Measurements from ENCODE around the gene C8A.

C8A gene

GRCh38 chr1:56890229-56890628 lies 35.6 kb downstream of the C8A start:
- no peak for DNase-seq

DNA sequence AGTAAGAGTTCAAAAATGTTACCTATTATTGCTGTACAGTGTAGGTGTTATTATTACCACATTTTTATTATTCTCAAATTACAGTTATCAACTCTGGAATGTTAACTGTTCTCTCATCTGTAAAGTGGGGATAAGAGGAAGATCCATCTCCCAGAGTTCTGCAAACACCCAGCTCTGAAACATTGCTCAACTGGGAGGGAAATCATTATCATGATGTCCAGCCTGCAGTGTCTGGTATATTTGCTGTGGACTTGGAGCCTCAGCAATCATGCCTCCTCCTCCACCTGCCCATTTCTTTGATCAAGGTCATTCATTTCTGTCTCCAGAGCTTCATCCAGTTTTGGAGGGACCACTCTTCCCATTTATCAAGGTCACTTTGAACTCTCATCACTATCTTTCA lies 39.4 kb downstream of the C8A start:
- no peak for DNase-seq

DNA sequence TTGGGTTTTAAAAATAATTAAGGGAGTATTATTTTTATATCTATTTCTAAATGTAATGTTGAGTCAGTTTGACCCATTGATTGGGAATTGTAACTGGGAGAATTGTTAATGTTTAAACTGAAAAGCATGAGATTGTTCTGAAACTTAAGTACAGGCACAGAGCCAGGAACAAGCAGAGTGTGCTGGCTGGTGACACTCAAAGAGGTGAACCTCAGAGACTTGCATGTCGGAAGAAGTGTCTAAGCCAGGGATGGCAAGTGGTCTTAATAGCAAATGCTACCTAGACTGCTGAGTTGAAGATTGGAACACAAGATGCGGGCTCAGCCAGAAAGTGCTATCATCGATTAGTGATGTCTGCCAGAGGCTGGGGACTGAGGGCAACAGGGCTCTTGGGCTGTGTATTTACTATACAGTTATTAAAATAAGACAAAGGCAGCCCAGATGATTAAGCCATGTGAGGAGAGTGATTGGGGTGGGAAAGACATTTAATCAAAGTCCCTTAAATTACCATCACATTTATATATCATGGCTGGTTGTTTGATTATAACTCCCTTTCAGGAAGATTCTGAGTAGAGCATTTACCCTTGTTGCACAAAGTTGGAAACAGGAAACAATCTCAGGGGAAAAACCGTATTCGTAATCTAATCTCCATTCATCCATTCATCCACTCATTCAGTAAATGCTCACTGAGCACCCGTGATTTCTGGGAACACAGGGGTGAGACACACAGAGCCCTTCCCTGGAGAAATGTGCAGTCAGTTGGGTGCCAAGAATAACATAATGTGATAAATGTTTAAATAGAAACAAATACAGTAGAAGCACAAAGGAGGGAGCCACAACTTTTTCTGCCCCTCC lies 42.8 kb downstream of the C8A start:
- DNase-seq, result no peak

GRCh38 chr1:56898005-56898373 lies 43.4 kb downstream of the C8A start:
- no peak for DNase-seq

- DNase-seq, result no peak
Measured at GRCh38 chr1:56898879-56899278, 44.3 kb downstream of the C8A start.

DNA sequence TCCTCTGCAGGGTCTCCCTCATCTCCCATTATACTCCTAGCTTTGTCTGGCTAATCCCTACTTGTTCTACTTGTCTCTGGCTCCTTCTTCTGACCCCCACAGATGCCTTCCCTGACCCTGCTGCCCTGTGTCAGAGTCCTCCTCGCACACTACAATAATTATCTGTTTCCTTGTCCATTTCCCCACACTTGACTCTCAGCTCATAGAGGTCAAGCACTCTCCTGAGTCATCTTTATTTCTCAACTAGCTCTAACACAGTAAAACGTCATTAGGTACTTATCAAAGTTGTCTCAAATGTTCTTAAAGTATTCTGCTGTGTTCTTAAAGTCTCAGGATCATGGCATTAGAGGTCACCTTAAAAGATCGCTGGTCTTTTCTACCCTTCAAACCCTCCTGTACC lies 47.1 kb downstream of the C8A start:
- no peak for DNase-seq

- no peak for DNase-seq
Measured at GRCh38 chr1:56903778-56904177, 49.2 kb downstream of the C8A start.

DNA sequence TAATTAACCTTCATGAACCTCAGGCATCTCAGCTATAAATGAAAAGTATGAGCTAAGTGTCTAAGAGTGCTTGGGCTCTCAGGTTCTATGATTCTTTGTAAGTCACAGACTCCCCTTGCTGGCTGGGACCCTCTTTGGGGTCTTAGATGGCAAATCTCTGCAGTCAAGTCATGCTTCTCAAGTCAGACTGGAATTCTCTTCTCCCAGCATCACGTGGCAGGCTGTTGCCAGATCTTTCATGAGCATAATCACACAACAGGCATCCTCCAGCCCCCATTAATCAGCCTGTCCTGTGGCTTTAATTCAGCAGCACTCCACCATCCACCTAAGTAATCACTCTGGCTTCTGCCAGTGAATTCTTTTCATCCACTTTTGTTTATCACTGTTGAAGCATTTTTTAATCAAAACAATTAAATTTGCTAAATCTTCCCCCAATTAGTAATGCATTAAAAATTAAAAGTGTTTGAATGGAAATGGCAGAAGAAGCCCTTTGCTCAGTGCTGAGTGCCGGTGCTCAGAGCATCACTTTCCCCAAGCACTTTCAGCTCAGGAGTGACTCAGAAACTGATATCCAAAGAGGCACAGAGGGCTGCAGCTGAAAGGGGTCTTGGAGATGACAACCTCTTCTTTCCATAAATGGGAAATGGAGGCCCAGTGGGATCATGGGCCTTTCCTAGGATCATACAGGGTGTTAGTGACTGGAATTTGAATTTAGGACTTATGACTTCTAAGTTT lies 50.2 kb downstream of the C8A start:
- no peak for DNase-seq

GRCh38 chr1:56905667-56906066 lies 51.1 kb downstream of the C8A start:
- no peak for DNase-seq

- no peak for DNase-seq
Measured at GRCh38 chr1:56908619-56909221, 54.1 kb downstream of the C8A start.

DNA sequence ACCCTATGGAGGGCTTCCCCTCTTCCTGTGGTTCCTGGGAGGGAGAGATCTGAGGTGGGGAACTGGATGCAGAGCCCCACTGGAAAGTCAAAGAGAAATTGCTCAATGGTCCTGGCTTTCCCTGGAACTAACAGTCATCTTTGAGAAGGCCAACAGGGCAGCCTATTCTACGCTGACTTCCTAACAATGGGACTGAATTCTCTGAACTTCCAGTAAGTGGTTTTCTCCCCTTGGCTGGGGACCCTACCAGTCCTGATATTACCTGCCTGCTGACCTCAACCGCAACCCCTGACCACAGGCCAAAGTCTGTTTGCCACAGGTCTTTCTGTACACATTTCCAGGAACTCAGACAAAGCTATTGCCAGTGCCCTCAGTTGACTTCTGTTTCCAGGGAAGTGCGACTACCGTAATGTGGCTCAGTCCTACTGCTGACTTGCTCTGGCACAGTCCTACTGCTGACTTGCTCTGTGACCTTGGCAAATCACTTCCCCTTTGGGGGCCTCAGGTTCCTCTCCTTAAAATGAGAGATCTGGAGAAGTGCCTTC lies 55.9 kb downstream of the C8A start:
- DNase-seq, result no peak

DNA sequence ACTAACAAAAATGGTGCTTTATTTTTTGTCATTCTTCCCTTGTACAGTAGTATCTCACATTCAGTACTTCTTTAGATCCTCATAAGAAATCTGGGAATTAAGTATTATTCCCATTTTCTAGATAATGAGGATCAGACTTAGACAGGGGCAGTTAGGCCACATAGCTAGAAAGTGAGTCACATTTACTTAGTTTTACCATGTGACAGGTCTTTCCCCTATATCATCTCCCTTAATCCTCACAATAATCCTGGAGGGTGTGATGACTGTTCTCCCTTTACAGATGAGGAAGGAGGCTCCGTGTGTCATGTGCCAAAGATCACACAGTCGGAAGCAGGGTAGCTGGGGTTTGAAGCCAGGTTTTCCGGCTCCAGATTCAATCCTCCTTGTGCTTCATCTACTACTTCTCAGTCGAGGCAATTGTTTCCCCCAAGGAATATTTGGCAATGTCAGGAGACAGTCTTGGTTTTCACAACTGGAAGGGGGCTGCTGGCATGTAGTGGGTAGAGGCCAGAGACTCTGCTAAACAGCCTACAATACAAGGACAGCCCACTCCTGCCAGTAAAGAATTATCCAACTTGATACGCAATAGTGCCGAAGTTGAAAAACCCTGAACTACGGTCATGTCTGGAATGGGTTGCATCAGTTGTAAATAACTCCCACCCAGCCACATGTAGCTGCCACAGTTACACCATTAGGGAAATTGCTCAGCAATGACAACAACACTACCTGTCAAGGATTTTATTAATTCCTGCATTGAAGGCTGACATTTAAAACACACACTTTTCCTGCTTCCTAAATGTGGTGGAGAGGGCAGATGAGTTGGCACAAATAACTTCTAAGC lies 56.7 kb downstream of the C8A start:
- no peak for DNase-seq

- DNase-seq, result no peak
Measured at GRCh38 chr1:56912325-56912724, 57.7 kb downstream of the C8A start.

- no peak for DNase-seq
Measured at GRCh38 chr1:56915960-56916359, 61.4 kb downstream of the C8A start.

DNA sequence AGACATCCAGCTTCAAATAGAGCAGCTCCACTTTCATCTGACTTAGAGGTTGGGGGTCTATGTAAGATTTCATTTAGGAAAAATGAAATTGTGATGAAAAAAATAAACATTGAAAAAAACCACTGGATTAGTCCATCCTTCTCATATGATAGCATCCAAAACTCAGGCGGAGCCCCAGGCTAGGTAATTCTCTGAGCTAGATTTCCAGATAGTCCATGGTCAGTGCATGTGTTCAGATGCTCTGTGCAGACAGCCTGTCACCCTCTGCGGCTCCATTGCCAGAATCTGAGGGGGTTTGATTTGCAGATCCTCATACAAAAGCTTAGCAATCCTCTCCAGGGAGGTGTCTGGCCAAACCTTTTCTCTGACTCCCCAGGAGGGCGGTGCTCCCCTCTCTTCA lies 62.0 kb downstream of the C8A start:
- no peak for DNase-seq

DNA sequence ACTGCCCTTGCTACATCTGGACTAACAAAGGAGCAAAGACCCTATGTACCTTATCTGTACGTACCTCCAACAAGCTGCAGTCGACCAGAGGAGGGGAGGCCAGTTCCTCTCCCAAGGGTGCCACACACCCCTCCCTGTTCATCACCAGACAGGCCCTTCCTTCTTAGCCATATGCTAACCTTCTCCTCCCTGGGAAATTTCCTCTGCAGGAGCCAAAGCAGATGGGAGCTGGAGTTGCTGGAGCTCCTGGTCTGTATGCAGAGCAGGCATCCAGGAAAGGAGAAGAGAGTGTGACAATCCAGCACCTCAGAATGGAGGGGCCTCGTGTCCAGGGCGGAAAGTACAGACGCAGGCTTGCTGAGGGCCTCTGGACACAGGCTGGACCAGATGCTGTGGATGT lies 62.8 kb downstream of the C8A start:
- DNase-seq, result no peak

GRCh38 chr1:56920591-56921001 lies 66.0 kb downstream of the C8A start:
- DNase-seq, result peak in 1 of 51 donors; percentile 4

GRCh38 chr1:56921479-56921878 lies 66.9 kb downstream of the C8A start:
- DNase-seq, result no peak

DNA sequence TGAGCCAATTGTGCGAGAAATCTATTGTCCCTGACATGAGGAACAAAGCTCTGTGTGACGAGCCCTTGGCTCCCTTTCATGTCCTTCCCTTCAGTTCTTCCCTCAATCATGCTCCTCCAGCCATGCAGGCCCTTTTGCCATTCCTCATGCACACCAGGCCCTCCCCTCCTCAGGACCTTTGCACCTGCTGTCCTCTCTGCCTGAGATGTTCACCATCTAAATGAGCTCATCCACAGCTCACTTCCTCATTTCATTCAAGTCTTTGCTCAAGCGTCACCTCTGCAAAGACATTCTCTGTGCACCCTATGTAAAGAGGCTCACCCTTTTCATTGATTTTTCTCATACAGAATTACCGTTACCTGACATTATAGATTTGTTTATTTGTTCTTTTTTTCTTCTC lies 67.5 kb downstream of the C8A start:
- no peak for DNase-seq

- DNase-seq, result no peak
Measured at GRCh38 chr1:56922507-56922906, 67.9 kb downstream of the C8A start.

- DNase-seq, result no peak
Measured at GRCh38 chr1:56923201-56923600, 68.6 kb downstream of the C8A start.

Measured in hypothalamus (tissue), 51 donors.